ENCODE results near the gene WDR93.
A peak's percentile ranks its signal among the peaks of the same experiment; 100 is the strongest.

WDR93 gene

GRCh38 chr15:89690276-89691218 lies at the start of gene WDR93, which contains the start of gene PEX11A:
Gene WDR93, plus strand, starts transcription at chr15:89690811. Its CDS starts 10,936 bp downstream, at chr15:89701747.
Gene PEX11A, minus strand, starts transcription at chr15:89690754. Its CDS starts 122 bp downstream, at chr15:89690632.
- DNase-seq (ENCODE audit: low read depth in 3 of 3), result peak; percentile 58 to 71 (median 61)

GRCh38 chr15:89641053-89641452 lies 49.6 kb upstream of the WDR93 start:
- DNase-seq (ENCODE audit: low read depth in 3 of 3), result no peak

- no peak for DNase-seq (ENCODE audit: low read depth in 3 of 3)
These were observed 48.5 kb upstream of the WDR93 start for GRCh38 chr15:89642106-89642505.

- no peak for DNase-seq (ENCODE audit: low read depth in 3 of 3)
These were observed 44.9 kb upstream of the WDR93 start for GRCh38 chr15:89645680-89646079.

- no peak for DNase-seq (ENCODE audit: low read depth in 3 of 3)
These were observed 44.0 kb upstream of the WDR93 start for GRCh38 chr15:89646416-89647141.

GRCh38 chr15:89647191-89647851 lies 43.3 kb upstream of the WDR93 start:
- DNase-seq (ENCODE audit: low read depth in 3 of 3), result peak; percentile 49 to 70 (median 60)

GRCh38 chr15:89648106-89649012 lies 42.3 kb upstream of the WDR93 start:
- no peak for DNase-seq (ENCODE audit: low read depth in 3 of 3)

GRCh38 chr15:89649013-89649625 lies 41.5 kb upstream of the WDR93 start:
- no peak for DNase-seq (ENCODE audit: low read depth in 3 of 3)

GRCh38 chr15:89649716-89650115 lies 40.9 kb upstream of the WDR93 start:
- no peak for DNase-seq (ENCODE audit: low read depth in 3 of 3)

GRCh38 chr15:89652131-89652530 lies 38.5 kb upstream of the WDR93 start:
- DNase-seq (ENCODE audit: low read depth in 3 of 3), result no peak

GRCh38 chr15:89652666-89653065 lies 37.9 kb upstream of the WDR93 start:
- DNase-seq (ENCODE audit: low read depth in 3 of 3), result no peak

GRCh38 chr15:89653578-89653977 lies 37.0 kb upstream of the WDR93 start:
- DNase-seq (ENCODE audit: low read depth in 3 of 3), result no peak

- DNase-seq (ENCODE audit: low read depth in 3 of 3), result no peak
These were observed 36.3 kb upstream of the WDR93 start for GRCh38 chr15:89654301-89654761.

- peak in 1 of 3 donors; percentile 20 for DNase-seq (ENCODE audit: low read depth in 3 of 3)
These were observed 35.5 kb upstream of the WDR93 start, which contains the start of gene KIF7 for GRCh38 chr15:89654847-89655805. Gene KIF7, minus strand, starts transcription at chr15:89655467. Its CDS starts 2,537 bp downstream, at chr15:89652930.

GRCh38 chr15:89656116-89656815 lies 34.3 kb upstream of the WDR93 start:
- DNase-seq (ENCODE audit: low read depth in 3 of 3), result no peak

GRCh38 chr15:89657686-89658200 lies 32.9 kb upstream of the WDR93 start:
- no peak for DNase-seq (ENCODE audit: low read depth in 3 of 3)

- DNase-seq (ENCODE audit: low read depth in 3 of 3), result no peak
These were observed 31.3 kb upstream of the WDR93 start for GRCh38 chr15:89659295-89659694.

- DNase-seq (ENCODE audit: low read depth in 3 of 3), result no peak
These were observed 30.1 kb upstream of the WDR93 start for GRCh38 chr15:89660556-89660955.
